ENCODE measurements around the gene NUP205.

NUP205 gene

DNA sequence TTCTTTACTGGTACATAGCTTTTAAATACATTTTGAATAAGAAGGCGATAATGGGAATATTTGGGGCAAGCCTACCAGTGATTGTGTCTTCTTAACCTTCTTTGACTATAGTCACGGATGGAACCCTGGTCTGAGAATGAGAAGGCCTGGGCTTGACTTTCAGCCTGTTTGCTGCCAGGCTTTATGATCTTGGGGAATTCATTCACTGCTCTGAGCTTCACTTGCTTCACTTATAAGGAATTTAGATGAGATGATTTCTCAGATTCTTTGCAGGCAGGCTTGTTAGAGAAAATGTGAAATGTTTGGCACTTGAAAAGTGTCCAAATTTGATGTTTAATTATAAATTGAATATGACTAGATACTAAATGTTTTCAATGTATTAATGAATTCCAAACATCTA is 42.5 kb downstream of the NUP205 start:
- TF ChIP-seq, protein P1, sequence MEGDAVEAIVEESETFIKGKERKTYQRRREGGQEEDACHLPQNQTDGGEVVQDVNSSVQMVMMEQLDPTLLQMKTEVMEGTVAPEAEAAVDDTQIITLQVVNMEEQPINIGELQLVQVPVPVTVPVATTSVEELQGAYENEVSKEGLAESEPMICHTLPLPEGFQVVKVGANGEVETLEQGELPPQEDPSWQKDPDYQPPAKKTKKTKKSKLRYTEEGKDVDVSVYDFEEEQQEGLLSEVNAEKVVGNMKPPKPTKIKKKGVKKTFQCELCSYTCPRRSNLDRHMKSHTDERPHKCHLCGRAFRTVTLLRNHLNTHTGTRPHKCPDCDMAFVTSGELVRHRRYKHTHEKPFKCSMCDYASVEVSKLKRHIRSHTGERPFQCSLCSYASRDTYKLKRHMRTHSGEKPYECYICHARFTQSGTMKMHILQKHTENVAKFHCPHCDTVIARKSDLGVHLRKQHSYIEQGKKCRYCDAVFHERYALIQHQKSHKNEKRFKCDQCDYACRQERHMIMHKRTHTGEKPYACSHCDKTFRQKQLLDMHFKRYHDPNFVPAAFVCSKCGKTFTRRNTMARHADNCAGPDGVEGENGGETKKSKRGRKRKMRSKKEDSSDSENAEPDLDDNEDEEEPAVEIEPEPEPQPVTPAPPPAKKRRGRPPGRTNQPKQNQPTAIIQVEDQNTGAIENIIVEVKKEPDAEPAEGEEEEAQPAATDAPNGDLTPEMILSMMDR (conservative IDR thresholded peaks at IDR 0.05; ENCODE audit: low read depth, low read length) = no peak
- Histone ChIP-seq H4K20me1 (ENCODE audit: insufficient read depth) (no peaks in the 10 kb centered on the region), H3K79me2 (ENCODE audit: insufficient read depth, low read depth) (no peaks in the 10 kb centered on the region), H3K4me1 (ENCODE audit: low read depth, poor library complexity, severe bottlenecking) (no peaks in the 10 kb centered on the region), H3K9ac (no peak overlapping the region), H3K36me3 (ENCODE audit: insufficient read depth) (peaks cover 24% of the 10 kb centered on the region; the same call in 1 of the 2 replicates), H3K27me3 (ENCODE audit: insufficient read depth, low read depth) (no peaks in the 10 kb centered on the region), H2AFZ (ENCODE audit: low read depth) (no peak overlapping the region), H3K27ac (no peak overlapping the region), H3K4me3 (IDR thresholded peaks at IDR 0.05; ENCODE audit: insufficient read depth, low read depth, low read length) (no peak overlapping the region), H3K4me2 (no peak overlapping the region)

DNA sequence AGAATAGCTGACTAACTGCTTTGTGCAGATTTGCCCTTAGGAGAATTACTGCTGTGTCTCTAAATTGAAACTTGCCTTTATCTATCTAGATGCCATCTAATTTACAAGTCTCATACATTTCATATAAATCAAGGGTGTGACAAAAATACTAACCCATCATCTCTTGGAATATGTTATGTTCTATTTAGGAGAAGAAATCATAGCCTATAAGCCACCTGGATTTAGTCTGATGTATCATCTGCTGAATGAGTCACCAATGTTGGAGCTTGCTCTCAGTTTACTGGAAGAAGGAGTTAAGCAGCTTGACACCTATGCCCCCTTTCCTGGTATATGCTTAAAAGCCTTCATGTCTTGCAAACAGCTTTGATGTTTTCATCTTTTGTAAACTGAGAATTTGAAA is 43.5 kb downstream of the NUP205 start:
- Histone ChIP-seq H3K4me3 (IDR thresholded peaks at IDR 0.05; ENCODE audit: insufficient read depth, low read depth, low read length) (no peak overlapping the region), H3K79me2 (ENCODE audit: insufficient read depth, low read depth) (no peaks in the 10 kb centered on the region), H3K27ac (no peak overlapping the region), H4K20me1 (ENCODE audit: insufficient read depth) (no peaks in the 10 kb centered on the region), H3K4me2 (no peak overlapping the region), H3K36me3 (ENCODE audit: insufficient read depth) (peaks cover 30% of the 10 kb centered on the region), H3K27me3 (ENCODE audit: insufficient read depth, low read depth) (no peaks in the 10 kb centered on the region), H3K9ac (no peak overlapping the region), H3K4me1 (ENCODE audit: low read depth, poor library complexity, severe bottlenecking) (no peaks in the 10 kb centered on the region), H2AFZ (ENCODE audit: low read depth) (no peak overlapping the region)
- TF ChIP-seq, protein P1 (conservative IDR thresholded peaks at IDR 0.05; ENCODE audit: low read depth, low read length) = no peak

DNA sequence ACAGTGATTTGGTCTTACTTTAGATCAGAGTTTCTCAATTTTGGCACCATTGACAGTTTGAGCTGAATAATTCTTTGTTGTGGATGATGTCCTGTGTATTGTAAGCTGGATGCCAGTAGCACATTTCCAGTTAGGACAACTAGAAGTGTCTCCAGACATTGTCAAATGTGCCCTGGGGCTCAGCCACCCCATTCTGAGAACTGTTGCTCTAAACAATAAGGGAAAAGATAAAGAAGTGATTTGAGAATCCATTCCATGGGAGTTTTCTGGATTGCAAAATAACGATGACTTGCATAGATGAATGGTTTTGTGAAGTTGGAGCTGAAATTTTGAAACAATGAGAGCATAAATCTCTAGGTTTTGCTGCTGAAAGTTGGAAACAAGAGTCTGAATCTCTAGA is 44.6 kb downstream of the NUP205 start:
- H3K27me3 ChIP-seq (ENCODE audit: insufficient read depth, low read depth) = no peaks in the 10 kb centered on the region
- TF ChIP-seq, protein P1 (conservative IDR thresholded peaks at IDR 0.05; ENCODE audit: low read depth, low read length) = no peak
- H2AFZ ChIP-seq (ENCODE audit: low read depth) = no peak overlapping the region
- H3K79me2 ChIP-seq (ENCODE audit: insufficient read depth, low read depth) = no peaks in the 10 kb centered on the region
- H3K4me1 ChIP-seq (ENCODE audit: low read depth, poor library complexity, severe bottlenecking) = no peaks in the 10 kb centered on the region
- no peak overlapping the region for H3K27ac ChIP-seq
- no peak overlapping the region for H3K9ac ChIP-seq
- H3K4me2 ChIP-seq = no peak overlapping the region
- peaks cover 41% of the 10 kb centered on the region for H3K36me3 ChIP-seq (ENCODE audit: insufficient read depth)
- H4K20me1 ChIP-seq (ENCODE audit: insufficient read depth) = no peaks in the 10 kb centered on the region
- no peak overlapping the region for H3K4me3 ChIP-seq (IDR thresholded peaks at IDR 0.05; ENCODE audit: insufficient read depth, low read depth, low read length)

GRCh38 chr7:135616136-135616535 is 58.4 kb downstream of the NUP205 start:
- TF ChIP-seq, protein P1 (conservative IDR thresholded peaks at IDR 0.05; ENCODE audit: low read depth, low read length) = no peak

More at GRCh38 chr7:135616136-135616535, 58.4 kb downstream of the NUP205 start:
- peaks cover 29% of the 10 kb centered on the region for H3K36me3 ChIP-seq (ENCODE audit: insufficient read depth)
- H3K79me2 ChIP-seq (ENCODE audit: insufficient read depth, low read depth) = no peaks in the 10 kb centered on the region
- no peaks in the 10 kb centered on the region for H3K4me1 ChIP-seq (ENCODE audit: low read depth, poor library complexity, severe bottlenecking)
- no peak overlapping the region for H3K9ac ChIP-seq
- H3K27me3 ChIP-seq (ENCODE audit: insufficient read depth, low read depth) = no peaks in the 10 kb centered on the region
- H3K4me2 ChIP-seq = no peak overlapping the region
- no peaks in the 10 kb centered on the region for H4K20me1 ChIP-seq (ENCODE audit: insufficient read depth)
- H3K4me3 ChIP-seq (IDR thresholded peaks at IDR 0.05; ENCODE audit: insufficient read depth, low read depth, low read length) = no peak overlapping the region
- no peak overlapping the region for H3K27ac ChIP-seq
- no peak overlapping the region for H2AFZ ChIP-seq (ENCODE audit: low read depth)

All from KMS-11 (cell line).